NCI-H187 treated with DMSO at 0.1 percent for 48 hours (cell line): ENCODE measurements around the gene CADM2.

Source experiments
- DNase-seq: peaks from one replicate; lab custom pipeline; 2025; lab: John Stamatoyannopoulos, UW

CADM2 gene

DNA sequence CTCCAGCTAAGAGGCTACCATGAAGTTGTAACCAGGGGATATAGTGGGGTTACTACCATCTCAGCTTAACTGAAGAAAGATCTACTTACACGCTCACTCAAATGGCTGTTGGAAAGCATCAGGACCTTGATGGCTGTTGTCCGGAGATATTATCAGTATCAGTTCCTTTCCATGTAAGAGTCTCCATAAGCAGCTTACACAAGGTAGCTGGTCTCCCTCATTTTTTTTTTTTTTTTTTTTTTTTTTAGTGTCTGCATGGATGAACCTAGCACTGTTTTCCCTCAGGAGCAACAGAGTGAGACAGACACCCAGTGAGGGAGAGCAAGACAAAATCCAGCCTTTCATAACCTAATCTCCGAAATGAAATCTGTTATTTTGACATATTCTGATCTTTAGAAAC, 230.9 kb downstream of the CADM2 start:
- no peak for DNase-seq

DNA sequence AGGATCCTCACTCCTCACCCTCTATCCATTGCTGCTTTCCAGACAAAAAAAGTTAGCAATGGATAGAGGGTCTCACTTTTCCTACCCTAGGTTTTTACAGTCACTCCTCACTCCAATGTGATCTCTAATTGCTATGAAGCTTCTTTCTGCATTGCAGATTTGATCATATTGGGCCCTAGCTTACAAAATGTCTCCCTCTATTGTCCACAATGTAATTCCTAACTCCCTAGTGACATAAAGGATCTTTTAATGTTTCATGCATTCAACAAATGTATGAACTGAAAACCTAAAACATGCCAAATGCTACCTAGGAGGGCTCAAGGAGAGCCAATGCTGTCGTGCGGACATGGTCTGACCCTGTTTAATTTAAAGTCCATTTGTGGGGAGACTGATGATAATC, 234.8 kb downstream of the CADM2 start:
- no peak for DNase-seq

- no peak for DNase-seq
Measured at GRCh38 chr3:85208650-85209049, 249.9 kb downstream of the CADM2 start.

- DNase-seq, result no peak
Measured at GRCh38 chr3:85210540-85210939, 251.8 kb downstream of the CADM2 start.

- DNase-seq, result no peak
Measured at GRCh38 chr3:85228966-85229365, 270.2 kb downstream of the CADM2 start.

DNA sequence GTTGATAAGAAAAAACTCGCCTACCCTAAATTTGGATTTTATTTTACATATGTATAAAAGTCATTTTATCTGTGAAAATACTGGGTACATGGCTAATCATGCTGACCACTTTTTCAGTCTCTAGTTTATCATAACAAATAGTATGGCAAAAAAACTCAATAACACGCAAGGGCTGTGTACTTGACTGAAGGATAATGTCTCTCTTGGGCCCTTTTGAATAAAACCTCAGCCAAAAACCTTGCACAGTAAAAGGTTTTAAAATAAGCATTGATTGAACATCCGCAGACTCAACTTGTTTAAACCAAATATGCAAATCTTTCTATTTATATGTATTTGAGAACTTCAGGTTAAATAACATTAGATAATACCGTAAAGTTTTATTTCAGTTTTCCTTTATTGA, 285.3 kb downstream of the CADM2 start:
- no peak for DNase-seq

DNA sequence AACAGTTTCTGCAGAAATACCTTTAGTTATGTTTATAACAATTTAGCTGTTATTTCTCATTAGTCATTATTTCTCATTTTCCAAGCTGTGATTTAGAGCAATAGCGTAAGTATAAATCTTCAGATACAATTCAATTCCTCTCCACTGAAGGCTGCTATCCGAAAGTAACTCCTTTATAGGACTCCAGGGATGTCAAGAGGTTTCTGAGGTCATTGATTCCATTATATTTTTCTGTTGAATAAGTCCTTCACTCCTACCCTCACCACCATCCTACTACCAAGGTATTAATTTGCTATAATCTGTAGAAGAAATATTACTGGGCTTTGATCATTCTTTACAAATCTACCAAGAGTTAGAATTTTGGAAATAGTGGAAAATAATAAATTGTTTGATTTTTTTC, 285.7 kb downstream of the CADM2 start:
- no peak for DNase-seq

GRCh38 chr3:85251766-85252165, 293.0 kb downstream of the CADM2 start:
- peak; percentile 36 for DNase-seq

DNA sequence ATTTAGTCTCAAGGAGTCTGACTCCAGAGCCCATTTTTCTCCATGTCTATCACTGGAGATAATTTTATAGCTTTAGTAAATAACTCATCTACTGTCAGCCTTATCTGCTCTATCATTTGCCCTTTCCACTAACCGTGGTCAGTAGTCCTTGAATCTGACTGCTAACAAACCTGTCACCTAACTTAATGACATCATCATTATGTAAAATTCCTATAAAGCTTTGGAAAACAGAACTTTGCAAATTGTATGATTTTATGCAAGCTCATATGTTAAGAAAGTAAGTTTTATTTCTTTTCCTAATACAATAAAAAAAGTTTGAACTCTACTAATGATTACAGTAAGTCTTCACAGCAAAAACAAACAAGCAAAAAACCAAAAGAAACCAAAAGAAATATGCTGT, 293.9 kb downstream of the CADM2 start:
- DNase-seq, result no peak

- DNase-seq, result no peak
Measured at GRCh38 chr3:85254738-85255137, 295.9 kb downstream of the CADM2 start.

DNA sequence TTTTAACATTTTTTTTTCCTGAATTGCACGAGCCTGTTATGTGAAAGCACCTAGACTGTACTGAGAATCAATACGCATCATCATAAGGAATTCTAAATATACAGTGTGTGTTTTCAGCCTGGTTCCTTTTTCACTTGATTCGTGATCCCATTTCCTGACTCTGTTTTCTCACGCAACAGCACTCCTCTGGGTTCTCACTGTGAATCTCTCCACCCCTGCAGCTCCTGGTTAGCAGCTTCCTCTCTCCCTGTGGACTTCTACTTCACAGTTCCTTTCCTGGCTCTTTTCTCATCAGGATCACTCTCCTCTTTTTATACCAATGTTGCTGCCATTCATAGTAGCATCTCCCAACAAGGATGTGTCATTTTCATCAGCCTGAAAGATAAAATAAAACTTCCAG, 297.2 kb downstream of the CADM2 start:
- DNase-seq, result no peak

DNA sequence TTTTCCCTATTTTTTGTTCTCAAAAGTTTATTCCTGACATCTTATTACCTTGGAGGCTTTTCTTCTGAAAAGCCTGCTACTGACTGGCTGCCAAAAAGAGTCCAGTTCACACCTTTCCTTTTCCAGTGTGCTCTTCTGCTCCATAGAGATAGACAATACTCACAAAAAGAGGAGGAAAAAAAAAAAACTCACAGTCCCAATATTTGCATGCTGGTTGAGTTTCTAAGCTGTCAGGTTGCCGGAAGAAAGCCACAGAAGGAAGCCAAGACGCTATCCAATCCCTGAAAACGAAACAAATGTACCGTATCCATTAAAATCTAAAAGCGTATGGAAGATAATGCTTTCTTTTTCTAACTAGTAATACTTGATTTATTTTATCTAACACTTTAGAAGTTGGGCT, 299.5 kb downstream of the CADM2 start:
- no peak for DNase-seq

DNA sequence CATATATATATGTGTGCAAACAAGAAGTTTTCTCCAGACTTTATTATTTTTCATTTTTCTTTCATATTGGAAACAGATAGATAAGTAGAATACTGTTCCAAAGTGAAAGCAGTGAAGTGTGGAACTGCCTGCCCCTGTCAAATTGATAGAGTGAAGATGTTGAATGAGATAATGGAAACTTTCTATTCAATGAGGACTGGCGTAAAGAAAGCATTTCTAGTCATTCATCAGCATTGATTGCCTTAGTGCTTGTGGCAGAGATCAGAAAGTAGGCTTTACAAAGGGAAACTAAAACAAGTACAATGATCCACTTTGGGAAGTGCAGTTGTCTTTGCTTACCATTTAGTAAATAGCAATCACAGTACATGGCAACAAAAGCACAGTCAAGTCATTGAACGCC, 300.0 kb downstream of the CADM2 start:
- no peak for DNase-seq

DNA sequence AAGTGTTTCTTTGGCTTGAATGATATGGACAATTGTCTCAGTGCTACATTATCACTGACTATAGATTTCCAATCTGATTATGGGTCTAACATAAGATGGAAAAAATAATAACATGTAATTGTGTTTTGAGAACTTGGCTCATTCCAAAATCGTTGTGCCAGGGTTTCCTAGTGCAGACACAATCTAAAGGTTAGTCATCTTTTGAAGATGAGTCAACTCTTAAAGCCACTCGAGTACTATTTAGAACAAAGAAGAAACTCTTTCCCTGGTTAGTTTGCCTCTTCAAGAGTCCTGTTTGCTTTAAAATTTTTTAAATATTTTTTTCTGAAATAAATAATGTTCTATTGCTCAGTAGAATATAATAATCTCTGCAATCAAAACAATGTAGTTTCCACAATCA, 301.0 kb downstream of the CADM2 start:
- DNase-seq, result no peak

GRCh38 chr3:85264381-85264780, 305.6 kb downstream of the CADM2 start:
- DNase-seq, result no peak

DNA sequence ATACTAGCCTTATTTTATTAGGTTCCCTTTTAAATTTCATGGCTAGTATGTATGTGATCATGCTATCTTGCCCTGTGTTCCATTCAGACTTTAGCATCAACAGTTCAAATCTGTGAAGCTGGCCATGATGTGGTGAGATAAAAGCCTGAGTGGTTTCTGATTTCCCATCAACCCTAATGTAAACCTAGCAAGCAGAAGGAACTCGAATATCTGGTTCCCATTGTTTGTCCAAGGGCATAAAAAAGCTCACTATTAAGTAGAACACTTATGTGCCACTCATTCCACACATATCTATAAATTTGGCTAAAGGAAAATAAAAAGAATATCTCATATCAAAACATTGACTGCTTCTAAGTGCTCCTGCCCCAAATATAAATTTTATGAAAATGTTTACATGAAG, 311.7 kb downstream of the CADM2 start:
- DNase-seq, result no peak

DNA sequence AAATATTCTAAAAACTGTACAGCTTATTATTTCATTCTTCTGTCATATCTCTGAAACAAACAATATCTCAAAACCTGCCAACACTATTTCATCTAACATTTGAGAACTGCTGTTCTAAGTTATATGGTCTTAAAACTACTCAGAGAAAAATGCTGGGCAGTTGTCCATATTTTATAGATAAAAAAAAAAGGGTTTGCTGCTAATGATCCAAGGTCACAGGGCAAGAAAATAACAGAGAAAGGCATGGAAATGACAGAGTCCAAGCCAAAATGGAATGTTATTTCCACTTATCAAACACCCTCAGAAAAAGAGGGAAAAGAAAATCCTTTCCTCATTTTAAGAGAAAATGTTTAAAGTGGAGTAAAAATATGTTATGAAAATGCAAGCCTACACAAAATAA, 313.1 kb downstream of the CADM2 start:
- DNase-seq, result no peak

GRCh38 chr3:85288257-85288656, 329.5 kb downstream of the CADM2 start:
- DNase-seq, result no peak

GRCh38 chr3:85297291-85297690, 338.5 kb downstream of the CADM2 start:
- no peak for DNase-seq

DNA sequence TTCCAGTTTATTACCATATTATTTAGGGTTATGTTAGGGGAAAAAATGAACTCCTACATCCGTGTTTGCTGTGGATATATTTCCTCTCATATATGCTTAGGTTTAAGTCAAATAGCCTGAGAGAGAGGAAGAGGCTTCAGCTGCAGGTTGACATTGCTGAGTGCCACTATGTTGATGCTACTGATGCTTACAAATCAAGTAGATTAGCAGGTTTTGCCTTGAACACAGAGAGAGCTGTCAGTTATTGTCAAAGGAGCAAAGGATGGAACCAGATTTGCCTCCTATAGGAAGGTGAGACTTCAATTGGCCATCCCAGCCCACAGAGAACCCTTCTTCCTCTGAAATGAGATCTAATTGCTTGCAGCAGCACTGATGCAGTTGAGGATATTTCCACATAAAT, 339.2 kb downstream of the CADM2 start:
- no peak for DNase-seq

- no peak for DNase-seq
Measured at GRCh38 chr3:85303156-85303555, 344.4 kb downstream of the CADM2 start.

GRCh38 chr3:85304360-85304964, 345.7 kb downstream of the CADM2 start:
- no peak for DNase-seq

DNA sequence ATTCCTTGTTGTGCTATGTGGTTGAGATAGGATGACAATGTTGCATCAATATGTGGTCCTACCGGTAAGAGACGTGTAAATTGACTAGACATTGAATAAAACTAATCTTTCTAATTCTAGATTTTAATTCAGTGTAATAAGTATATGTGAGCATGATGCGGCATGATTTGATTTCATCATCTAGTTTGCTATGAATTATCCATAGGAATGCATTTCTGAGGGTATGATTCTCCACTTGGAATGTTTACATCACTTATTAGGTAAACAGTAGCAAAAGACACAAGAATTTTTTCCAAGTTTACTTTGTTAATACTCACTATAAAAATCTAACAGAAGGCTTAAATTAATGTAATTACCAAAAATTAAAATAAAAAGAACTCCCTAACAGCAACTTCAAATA, 353.5 kb downstream of the CADM2 start:
- no peak for DNase-seq

DNA sequence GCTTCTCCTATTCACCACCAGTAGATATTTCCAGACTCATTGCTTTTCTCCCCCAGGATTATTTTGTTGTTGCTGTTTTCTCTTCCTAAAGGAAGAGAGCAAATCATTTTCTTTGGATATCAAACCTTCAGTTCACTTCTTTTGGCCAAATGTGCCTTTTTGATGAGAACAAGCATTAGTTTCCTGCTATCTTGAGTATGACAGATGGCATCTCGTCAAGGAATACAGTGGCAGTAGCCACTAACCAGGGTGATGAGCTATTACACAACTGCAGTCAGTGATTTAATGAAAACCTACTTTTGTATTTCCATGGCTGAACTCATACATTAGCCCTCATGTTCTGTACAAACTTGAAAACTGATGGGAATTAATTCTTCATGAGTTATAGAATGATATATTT, 354.6 kb downstream of the CADM2 start:
- no peak for DNase-seq

GRCh38 chr3:85316252-85316651, 357.5 kb downstream of the CADM2 start:
- DNase-seq, result no peak
